Stimulated activated CD8-positive, alpha-beta memory T cell treated with anti-CD3 and anti-CD28 coated beads, Interleukin-4, amount 100 ng/mL, for 1 hour (primary cell): ENCODE measurements around the gene CD300H.

ENCODE experiments used
- DNase-seq, 2 donors: peaks; one replicate each; pipeline ENCODE4 v3.0.0-alpha.2; 2020; ENCODE audit warnings: low read depth in 2 of 2, low spot score in 1 of 2

The CD300H gene

GRCh38 chr17:74552037-74552436 lies 15.3 kb downstream of the CD300H start:
- no peak for DNase-seq

DNA sequence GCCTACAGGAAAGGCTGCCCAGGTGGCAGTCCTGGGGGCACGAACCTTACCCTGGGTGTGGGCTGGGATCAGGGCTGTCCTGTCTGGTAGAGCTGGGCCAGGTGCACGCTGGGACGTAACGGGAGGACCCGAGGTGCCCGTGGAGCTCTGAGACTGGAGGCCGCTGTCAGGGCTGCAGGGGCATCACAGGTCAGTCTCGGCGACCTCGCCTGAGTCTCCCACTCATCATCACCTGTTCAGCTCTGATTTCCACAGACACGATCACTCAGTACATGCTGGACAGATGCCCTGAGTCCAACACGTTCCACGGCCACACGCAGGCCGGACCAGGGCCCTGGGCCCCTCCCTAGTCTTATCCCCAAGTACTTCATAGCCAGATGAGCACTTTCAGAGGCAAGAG lies 16.7 kb downstream of the CD300H start:
- no peak for DNase-seq

- no peak for DNase-seq
Measured at GRCh38 chr17:74549343-74549742, 18.0 kb downstream of the CD300H start.

DNA sequence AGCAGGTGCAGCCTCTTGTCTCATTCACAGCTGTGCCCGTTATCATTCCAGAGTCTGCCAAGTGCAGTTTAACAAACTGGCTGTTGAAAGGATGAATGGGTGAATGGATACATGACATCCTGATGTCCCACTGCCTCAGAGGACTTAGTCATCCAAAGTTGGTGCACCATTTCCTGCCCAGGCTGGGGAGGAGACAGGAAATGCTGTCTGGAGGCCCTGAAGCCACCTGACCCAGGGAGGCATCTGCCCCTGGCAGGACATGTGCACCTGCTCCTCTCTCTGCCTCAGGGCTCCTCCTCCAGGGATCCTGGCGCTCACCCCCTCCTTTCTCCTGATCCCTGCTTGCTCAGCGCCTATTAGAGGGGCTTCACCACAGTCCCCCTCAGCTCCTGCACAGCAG lies 19.6 kb downstream of the CD300H start:
- no peak for DNase-seq

DNA sequence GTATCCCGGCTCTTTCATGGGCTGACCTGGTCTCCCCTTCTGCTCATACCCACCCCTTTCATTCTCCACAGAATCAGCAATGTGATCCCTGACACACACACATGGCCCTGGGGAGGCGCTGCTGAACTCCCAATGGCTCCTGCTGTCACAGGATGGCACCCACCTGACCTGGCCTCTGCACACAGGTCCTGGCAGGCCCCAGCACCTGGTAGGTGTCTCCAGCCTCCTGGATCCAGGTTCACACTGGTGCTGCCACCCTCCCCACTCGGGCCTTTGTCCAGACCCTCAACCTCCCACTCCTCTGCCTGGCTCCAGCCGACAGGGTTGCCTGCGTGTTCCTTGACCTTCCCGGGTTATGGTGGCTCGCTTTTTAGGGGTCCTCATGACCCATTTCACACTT lies 20.0 kb downstream of the CD300H start:
- no peak for DNase-seq

- no peak for DNase-seq
Measured at GRCh38 chr17:74546586-74546985, 20.7 kb downstream of the CD300H start.

- no peak for DNase-seq
Measured at GRCh38 chr17:74545843-74546230, 21.5 kb downstream of the CD300H start, which contains the start of gene CD300C. TSS of gene CD300C (minus strand) at chr17:74546115. CDS start at chr17:74545782, 333 bp downstream.

DNA sequence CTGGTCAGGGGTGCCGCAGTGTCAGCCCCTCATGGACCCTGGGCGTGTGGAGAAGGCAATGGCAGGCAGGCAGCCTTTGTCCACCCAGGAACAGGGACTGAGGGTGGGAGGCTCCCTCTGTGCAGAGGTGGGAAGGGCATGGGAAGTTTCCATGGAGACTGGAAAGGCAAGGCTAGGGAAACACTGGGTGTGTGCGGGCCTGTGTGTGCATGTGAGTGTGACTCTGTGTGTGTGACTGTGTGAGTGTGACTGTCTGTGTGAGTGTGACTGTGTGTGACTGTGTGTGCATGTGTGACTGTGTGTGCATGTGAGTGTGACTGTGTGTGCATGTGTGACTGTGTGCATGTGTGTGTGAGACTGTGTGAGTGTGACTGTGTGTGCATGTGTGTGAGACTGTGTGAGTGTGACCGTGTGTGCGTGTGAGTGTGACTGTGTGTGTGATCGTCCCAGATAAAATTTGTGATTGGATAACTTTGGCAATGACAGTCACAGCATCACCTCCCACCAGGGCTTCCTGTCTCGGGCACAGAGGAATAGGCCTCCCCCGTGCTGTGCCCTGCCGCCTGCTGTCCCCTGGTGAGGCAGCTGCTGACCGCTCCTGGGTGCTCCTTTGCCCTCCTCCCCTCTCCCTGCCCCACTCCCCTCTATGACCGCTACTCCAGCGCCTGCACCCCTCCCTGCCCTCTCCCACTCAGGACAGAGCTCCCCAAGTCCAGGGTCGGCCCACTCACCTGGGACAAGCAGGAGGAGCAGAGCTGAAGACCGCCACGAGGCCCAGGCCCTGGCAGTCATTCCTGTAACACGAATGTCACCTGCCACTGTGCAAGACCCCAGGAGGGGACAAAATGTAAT lies 22.1 kb downstream of the CD300H start:
- no peak for DNase-seq

DNA sequence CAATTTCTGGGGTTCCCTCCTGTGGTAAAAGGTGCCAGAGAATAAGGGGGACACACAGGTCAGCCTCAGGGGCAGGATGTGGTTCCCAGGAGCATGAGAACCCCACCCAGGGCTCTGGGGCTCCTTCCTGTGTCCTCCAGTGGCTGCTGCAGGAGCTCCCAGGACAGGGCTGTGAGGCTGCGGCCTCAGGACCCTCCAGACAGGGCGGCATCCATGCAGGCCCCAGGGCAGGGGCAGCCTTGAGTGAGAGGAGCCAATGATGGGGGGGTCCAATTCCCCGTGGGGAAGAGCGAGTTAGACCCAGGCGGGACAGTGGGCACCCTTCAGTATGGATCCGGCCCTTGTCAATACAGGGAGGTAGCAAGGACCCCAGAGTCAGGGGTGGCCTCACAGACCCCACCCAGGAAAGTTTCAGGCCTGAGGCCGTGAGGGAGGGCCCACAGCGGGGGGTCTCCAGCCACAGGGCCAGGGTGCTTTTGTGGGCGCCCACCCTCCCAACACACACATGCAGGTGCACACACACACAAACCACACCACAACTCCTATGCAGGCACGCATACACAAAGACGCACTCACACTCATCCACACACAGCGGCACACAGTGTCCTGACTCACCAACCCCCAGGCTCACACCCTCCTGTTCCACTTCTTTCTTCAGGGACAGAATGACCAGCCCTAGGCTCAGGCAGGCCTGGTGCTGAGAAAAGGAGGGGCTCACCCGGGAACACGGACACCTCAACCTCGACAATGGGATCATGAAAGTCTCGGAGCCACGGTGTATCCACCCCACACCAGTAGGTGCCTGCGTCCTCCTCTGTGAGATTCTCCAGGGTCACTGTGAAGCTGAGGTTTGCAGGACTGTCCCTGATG lies 23.2 kb downstream of the CD300H start:
- no peak for DNase-seq

DNA sequence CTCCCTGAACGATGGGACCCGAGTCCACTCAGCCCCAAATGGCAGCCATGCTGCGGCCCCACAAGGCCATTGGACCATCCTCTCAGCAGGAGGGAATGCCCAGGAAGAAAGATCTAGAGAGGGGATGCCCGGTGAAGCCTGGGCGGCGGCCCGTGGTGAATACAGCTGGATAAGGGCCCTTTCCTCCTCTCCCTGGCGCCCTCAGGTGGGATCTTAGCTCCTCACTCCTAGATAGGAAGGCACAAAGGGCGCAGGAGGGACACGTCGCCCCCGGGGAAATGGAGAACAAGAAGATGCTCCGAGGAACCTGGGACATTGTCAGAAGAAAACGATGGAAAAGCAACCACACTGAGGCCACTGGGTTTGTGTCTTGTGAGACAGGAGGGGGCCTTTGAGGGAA lies 23.9 kb downstream of the CD300H start:
- DNase-seq = no peak

DNA sequence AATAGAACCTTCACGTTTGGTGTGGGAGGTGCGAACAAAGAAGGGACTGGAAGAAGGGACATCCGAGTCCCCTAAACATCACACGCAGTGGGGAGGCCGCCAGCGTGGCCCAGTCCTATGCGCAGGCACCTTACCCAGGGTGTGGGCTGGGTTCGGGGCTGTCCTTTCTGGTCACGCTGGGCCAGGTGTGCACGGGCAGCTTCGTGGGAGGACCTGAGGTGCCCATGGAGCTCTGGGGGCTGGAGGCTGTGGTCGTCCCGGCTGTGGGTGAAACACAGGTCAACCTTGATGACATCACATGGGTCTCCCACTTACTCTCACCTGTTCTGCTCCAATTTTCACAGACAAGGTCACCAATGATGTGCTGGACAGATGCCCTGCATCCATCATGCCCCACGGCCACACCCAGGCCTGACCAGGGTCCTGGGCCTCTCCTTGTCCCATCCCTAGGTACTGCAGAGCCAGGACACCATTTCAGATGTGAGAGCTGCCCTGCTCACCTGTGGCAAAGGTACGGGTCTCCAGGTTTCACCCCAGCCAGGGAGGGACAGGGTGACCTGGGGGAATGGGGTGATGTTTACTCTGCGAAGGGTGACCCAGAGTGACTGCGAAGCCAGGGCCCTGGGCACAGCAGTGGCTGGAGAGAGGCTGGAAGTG lies 24.5 kb downstream of the CD300H start:
- DNase-seq = no peak

- no peak for DNase-seq
Measured at GRCh38 chr17:74542166-74542565, 25.1 kb downstream of the CD300H start.

DNA sequence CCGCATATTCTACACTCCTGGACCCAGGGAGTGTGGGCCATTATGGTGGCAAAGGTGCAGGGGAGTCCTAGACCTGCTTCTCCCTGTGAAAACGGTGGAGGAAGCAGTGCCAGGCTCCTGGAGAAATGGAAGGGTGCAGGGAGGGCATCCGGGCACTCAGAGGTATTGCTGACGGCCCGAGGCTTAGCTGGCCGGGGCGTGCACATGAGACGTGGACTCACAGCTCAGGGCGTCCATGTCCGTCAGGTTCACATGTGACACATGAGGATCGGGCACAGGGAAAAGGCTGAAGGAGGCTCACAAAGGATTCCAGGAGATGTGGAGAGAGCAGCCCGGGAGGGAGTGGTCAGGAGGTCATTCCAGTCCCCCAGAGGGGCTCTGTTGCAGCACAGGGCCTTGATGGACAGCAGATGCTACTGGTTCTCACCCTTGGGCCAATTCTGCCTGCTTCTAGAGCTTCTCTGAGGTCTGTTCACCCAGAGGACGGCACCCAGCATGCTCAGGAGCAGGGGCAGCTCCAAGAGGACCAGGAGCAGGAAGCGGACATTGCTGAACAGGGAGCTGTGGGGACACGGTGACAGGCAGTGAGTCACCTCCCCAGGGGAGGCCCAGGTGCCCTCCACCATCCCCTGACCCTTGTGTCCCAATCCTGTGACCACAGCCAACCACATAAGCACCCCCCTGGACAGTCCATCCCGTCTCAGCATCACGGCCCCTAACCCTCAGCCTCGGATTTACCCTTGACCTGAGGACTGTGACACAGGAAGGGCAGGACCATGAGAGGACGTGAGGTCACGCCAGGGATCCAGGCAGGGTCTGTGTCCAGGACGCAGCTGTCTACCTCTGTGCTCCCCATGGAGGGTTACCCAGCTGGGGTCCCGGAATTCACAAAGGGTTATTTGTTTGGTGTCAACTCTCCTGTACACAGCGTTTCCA lies 25.9 kb downstream of the CD300H start:
- DNase-seq = no peak

- DNase-seq = no peak
Measured at GRCh38 chr17:74539281-74539820, 28.0 kb downstream of the CD300H start.

DNA sequence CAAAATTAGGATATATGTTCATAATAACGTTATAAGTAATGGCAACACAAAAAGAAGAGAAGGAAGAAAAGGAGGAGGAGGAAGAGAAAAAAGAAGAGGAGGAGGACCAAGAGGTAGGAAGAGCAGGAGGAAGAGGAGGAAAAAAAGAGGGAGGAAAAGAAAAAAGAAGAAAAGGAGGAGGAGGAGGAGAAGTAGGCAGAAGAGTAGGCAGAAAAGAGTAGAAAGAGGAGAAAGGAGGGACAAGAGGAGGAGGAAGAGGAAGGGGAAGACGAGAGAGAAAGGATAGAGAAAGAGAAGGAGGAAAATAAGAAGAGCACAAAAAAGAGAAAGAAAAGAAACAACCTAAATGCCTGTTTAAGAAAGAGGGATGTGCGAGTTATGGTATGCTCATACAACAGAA lies 30.4 kb downstream of the CD300H start:
- DNase-seq = no peak

GRCh38 chr17:74532115-74532514 lies 35.2 kb downstream of the CD300H start:
- no peak for DNase-seq

GRCh38 chr17:74531231-74531761 lies 36.0 kb downstream of the CD300H start, which contains the start of gene CD300LB:
TSS of gene CD300LB (minus strand) at chr17:74531475. CDS start at chr17:74531350, 125 bp downstream.
- DNase-seq = no peak

GRCh38 chr17:74530831-74531150 lies 36.5 kb downstream of the CD300H start:
- no peak for DNase-seq

GRCh38 chr17:74529243-74529642 lies 38.1 kb downstream of the CD300H start:
- no peak for DNase-seq
